Measurements from ENCODE around the gene GAD1. TPM values are rescaled to one million over a fixed set of nuclear protein-coding genes. Genes with fewer than 3 reads are reported as not detected.

GAD1 gene
- total RNA-seq, 1 donor from 2014 or later = 2.2 TPM

DNA sequence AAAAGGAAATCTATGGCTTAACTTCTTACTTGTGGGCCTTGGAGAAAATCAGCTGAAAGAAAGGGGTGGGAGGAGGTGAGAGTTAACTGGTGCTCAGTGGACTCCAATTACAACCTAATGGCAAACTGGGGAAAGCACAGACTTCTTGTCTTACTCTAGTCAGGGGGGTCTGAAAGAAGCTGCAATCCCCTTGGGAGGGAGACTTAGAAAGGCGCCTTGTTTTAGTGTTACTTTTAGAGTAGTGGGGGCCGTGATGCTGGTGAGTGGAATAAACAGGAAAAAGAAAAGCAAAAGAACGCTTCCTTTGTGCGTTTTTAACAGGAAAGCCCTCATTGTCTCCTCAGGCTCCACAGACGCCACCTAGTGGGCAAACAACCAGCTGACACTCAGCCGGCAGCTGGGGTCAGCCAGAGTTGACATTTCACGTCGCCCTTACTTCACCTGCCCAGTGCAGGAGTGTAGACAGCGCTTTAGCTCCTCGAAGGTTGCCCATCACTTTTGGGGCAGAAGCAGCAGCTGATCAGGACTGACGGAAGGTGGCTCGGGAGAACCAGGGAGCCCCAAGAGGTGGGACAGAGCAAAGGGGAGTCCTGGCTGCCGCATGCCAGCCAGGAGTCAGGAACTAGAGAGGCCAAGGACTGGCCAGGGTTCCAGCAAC, 56.5 kb downstream of the GAD1 start:
- Mint-ChIP-seq H3K36me3 (no peaks in the 10 kb centered on the region), H3K4me1 (ENCODE audit: unreplicated experiment) (peaks cover 9% of the 10 kb centered on the region), H3K9me3 (peaks cover 4% of the 10 kb centered on the region), H3K27me3 (peaks cover 5% of the 10 kb centered on the region), H3K27ac (peak overlapping the region; percentile 75), H3K4me3 (peak overlapping the region; percentile 76)
- TF ChIP-seq, protein P1, sequence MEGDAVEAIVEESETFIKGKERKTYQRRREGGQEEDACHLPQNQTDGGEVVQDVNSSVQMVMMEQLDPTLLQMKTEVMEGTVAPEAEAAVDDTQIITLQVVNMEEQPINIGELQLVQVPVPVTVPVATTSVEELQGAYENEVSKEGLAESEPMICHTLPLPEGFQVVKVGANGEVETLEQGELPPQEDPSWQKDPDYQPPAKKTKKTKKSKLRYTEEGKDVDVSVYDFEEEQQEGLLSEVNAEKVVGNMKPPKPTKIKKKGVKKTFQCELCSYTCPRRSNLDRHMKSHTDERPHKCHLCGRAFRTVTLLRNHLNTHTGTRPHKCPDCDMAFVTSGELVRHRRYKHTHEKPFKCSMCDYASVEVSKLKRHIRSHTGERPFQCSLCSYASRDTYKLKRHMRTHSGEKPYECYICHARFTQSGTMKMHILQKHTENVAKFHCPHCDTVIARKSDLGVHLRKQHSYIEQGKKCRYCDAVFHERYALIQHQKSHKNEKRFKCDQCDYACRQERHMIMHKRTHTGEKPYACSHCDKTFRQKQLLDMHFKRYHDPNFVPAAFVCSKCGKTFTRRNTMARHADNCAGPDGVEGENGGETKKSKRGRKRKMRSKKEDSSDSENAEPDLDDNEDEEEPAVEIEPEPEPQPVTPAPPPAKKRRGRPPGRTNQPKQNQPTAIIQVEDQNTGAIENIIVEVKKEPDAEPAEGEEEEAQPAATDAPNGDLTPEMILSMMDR (conservative IDR thresholded peaks at IDR 0.05) = peak; percentile 98
- peak; percentile 78 for DNase-seq (ENCODE audit: extremely low spot score, unreplicated experiment)

DNA sequence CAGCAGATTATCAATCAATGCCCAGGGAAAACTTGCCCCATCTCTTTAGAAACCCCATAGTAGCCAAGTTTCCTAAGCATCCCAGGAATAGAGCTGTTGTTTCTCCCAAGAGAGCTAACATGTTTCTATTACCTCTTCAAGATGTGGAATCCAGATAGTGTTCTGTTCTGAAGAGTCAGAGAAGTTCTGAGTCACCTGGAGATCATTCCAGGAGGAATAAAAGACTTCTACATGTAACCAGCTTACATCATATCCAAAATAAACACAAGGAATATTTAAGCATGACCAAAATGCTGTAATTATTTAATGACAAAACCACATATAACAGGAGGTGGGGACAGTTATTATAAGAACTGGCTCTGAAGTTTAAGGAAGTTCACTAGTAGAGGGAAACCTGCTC, 61.4 kb downstream of the GAD1 start:
- TF ChIP-seq, protein P1 (conservative IDR thresholded peaks at IDR 0.05) = no peak
- Mint-ChIP-seq H3K27me3 (peaks cover 30% of the 10 kb centered on the region), H3K4me1 (ENCODE audit: unreplicated experiment) (peaks cover 4% of the 10 kb centered on the region), H3K27ac (no peak overlapping the region), H3K4me3 (no peak overlapping the region), H3K9me3 (peaks cover 4% of the 10 kb centered on the region), H3K36me3 (no peaks in the 10 kb centered on the region)
- no peak for DNase-seq (ENCODE audit: extremely low spot score, unreplicated experiment)

DNA sequence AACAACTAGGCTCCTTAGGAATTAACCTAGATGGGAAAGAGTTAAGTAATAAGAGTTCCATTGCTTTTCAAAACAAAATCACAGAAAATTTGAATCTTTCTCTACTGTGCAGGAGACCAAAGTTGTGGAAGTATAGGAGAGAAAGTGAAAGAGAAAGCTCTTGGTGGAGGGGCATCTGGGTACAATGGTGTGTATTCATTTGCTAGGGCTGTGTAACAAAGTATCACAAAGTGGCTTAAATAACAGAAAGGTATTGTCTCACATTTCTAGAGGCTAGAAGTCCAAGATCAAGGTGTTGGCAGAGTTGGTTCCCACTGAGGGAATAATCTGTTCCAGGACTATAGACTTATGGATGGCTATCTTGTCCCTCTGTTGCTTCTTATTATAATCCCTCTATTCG, 61.8 kb downstream of the GAD1 start:
- TF ChIP-seq, protein P1 (conservative IDR thresholded peaks at IDR 0.05) = no peak
- Mint-ChIP-seq H3K9me3 (no peaks in the 10 kb centered on the region), H3K4me3 (no peak overlapping the region)

DNA sequence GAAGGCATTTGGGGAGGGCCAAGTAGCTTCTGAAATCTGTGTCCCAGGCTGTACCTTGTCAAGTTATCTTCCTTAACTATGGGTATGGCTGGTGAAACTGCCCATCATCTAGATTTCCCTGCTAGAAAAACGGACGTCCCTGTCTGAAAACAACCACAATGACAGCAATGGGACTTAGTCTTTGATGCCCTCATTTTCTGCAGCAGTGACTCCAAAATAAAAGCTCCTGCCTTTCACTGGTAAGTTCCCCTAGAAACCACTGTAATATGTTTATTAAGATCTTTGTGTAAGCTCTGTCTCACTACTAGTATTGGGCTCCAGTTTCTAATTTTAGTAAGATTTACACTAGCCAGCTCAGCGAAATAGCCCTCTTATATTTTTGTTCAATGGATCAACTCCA, 65.2 kb downstream of the GAD1 start:
- no peak for DNase-seq (ENCODE audit: extremely low spot score, unreplicated experiment)
- Mint-ChIP-seq H3K36me3 (no peaks in the 10 kb centered on the region), H3K4me3 (no peak overlapping the region), H3K9me3 (no peaks in the 10 kb centered on the region), H3K27me3 (peaks cover 35% of the 10 kb centered on the region), H3K27ac (no peak overlapping the region), H3K4me1 (ENCODE audit: unreplicated experiment) (no peaks in the 10 kb centered on the region)
- TF ChIP-seq, protein P1 (conservative IDR thresholded peaks at IDR 0.05) = no peak

More for the DNA sequence above, 61.8 kb downstream of the GAD1 start:
- peaks cover under 1% of the 10 kb centered on the region for H3K4me1 Mint-ChIP-seq (ENCODE audit: unreplicated experiment)
- no peak for DNase-seq (ENCODE audit: extremely low spot score, unreplicated experiment)
- no peaks in the 10 kb centered on the region for H3K36me3 Mint-ChIP-seq
- peaks cover 30% of the 10 kb centered on the region for H3K27me3 Mint-ChIP-seq
- H3K27ac Mint-ChIP-seq = no peak overlapping the region

DNA sequence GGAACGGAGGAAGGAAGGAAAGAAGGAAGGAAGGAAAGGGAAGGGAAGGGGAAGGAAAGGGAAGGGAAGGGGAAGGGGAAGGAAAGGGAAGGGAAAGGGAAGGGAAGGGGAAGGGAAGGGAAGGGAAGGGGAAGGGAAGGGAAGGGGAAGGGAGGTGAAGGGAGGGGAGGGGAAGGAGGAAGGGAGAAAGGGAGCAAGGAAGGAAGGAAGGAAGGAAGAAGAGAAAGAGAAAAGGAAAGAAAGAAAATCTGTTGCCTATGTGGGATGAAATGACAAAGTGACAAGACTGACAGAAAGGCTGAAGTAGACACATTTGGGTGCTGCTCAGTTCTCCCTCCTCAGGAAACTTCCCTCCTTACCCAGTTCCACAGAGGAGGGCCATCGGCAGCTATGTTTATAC, 66.1 kb downstream of the GAD1 start:
- DNase-seq (ENCODE audit: extremely low spot score, unreplicated experiment) = no peak
- H3K9me3 Mint-ChIP-seq = no peaks in the 10 kb centered on the region
- peaks cover 35% of the 10 kb centered on the region for H3K27me3 Mint-ChIP-seq
- H3K4me1 Mint-ChIP-seq (ENCODE audit: unreplicated experiment) = no peaks in the 10 kb centered on the region
- TF ChIP-seq, protein P1 (conservative IDR thresholded peaks at IDR 0.05) = no peak
- no peaks in the 10 kb centered on the region for H3K36me3 Mint-ChIP-seq
- no peak overlapping the region for H3K27ac Mint-ChIP-seq
- no peak overlapping the region for H3K4me3 Mint-ChIP-seq

All from type B pancreatic cell (in vitro differentiated cells).